ENCODE measurements around the gene CCDC167.
A peak's percentile ranks its signal among the peaks of the same experiment; 100 is the strongest.

The CCDC167 gene

DNA sequence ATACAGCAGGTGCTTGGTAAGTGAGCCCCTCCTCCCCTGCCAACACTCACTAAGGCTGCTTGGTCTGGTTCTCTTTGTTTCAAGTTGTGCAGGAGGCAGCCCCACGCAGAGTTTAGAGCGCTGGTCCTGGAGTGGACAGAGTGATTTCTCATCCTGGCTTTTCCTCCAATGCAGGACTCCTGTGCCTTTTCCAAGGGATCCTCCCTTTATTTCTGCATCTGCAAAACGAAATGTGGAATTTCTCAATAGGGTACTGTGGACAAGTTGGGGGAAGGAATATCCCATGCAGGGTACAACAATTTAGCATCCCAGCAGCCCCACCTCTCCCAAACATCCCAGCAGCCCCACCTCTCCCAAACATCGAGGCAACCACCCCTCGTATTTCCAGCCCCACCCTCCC lies 30.6 kb upstream of the CCDC167 start:
- no peak for DNase-seq (ENCODE audit: low read depth)

DNA sequence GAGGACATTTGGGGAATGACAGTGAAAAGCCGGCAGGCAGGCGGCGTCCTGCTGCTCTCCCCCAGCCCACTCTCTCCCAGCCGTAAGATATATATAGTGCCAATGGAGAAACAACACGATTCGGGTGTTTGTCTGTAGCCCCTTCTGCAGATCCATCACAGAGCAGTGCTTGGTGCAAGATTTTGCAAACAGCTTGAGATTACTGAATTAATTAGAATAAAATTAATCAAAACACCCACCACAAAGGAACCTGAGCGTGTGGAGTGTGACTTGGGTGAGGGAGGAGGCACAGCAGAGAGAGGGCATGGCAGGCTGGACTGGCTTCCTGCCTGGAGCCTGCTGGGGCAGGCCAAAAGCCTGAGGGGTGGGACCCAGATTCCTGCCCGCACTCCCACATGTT lies 28.8 kb upstream of the CCDC167 start:
- DNase-seq (ENCODE audit: low read depth), result no peak

DNA sequence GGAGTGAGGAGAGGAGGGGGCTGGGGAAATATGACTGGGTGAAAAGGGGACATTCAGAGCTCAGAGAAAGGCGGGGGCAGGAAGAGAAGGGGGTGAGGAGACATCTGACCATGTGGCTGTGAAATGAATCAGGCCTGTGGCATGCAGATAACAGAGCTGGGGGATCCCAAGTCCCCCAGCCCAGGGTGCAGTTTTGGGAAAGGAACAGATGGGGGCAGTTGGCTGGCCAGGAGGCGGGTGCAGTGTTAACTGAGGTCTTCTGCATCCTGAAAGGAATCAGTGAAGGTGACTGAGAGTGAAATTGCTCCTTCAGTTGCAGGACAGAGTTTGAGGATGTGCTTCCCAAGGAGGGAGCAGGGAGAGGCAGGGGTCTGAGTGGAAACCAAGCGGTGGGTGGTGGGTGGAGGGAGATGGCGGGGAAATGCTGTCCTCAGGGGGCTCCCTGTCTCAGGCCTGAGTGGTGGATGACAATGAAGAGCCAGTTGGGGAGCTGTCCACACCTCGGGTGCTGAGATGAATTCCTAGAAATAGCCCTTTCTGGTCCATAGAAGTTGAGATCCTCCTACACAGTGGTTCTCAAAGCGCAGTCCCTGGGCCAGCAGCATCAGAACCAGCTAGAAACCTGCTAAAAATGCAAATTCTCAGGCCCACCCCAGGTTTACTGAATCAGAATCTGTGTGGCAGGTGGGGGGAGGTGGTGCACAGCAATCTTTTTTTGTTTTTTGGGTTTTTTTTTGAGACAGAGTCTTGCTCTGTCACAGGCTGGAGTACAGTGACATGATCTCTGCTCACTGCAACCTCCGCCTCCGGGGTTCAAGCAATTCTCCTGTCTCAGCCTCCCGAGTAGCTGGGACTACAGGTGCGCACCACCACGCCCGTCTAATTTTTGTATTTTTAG lies 26.0 kb upstream of the CCDC167 start:
- no peak for DNase-seq (ENCODE audit: low read depth)

DNA sequence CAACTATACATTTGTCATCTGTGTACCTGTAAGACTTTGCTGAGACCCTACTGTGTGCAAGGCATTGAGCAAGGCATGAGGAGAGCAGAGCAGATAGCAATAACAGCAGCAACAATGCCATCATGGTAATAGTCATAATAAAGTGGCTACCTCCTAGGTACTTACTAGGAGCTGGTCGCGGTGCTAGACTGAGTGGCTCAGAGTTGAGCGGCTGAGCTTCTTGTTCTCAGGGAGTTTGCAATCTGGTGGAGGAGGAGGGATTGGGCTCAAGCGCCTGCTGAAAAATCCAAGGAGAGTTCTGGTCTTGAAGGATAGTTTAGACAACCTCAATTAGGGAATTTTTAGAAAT lies 25.3 kb upstream of the CCDC167 start:
- DNase-seq (ENCODE audit: low read depth), result no peak

DNA sequence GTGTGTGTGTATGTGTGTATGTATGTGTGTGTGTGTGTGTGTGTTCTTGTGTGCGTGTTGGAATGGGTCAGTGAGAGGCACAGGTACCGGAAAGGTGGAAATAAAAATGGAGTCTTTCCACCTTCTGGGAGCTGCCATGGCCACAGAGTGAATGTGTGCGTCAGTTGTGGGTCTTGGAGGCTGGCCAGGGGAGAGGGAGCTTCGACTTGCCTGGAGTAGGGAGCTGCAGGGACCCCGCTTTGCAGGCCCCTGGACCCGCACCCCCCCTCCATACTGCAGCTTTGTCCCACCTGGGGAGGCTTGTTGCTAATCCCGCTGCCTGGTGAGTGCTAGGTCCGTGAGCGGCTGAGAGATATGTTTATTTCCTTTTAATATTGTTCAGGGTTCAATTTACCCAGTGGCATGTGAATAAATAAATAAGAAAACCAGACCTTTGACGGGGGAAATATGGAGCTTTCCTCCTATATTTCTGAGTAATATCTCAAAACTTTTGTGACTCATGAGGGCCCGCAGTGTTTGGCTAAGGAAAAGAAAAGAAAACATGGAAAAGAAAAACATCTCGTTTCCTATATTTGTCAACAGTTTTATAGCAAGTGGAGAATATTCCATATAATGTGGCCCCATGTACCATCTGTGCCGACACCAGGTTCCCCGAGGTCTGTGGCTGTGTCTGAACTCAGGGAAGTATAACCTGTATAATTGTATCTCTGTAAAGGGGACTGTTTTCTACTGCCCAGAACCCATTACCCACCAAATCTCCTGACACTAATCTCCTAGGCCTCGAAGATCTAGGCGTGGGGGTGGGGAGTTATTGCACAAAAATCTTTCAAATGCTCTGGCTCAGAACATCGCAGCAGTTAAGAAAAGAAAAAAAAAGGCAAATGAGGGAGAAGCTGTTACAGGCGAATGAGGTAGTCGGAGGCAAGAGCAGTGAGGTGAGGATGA lies 24.6 kb upstream of the CCDC167 start:
- DNase-seq (ENCODE audit: low read depth), result no peak

DNA sequence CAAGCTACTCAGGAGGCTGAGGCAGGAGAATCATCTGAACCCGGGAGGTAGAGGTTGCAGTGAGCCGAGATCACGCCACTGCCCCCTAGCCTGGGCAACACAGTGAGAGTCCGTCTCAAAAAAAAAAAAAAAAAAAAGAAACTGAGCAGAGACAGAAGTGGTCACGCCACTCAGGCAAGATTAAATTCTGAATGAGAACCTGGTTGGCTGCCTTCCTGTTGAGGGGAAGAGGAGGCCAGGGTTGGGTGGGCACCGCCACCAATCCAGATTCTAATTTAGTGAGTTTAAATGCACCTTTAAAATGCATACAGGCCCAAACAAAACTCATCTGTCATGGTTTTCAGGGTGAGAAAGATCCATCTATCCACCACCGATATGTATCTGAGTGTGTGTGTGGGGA lies 23.7 kb upstream of the CCDC167 start:
- DNase-seq (ENCODE audit: low read depth), result no peak

DNA sequence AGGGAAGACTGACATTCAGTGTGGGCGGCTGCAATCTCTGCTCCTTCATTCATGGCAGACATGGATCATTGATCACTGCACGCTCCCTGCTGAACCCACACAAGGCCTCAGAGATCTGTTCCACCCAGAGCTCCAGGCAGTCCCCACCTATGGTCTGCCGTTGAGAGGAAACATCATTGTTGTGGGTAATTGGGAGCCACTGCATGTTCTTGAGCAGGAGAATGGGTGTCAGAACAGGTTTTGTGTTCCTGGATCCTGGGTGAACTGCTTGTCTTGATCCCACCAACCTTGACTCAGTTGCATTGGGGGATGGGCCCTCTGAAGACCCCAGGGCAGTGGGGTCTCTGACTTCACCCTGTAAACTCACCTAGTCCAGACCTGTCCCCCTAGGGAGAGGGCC lies 23.1 kb upstream of the CCDC167 start:
- no peak for DNase-seq (ENCODE audit: low read depth)

DNA sequence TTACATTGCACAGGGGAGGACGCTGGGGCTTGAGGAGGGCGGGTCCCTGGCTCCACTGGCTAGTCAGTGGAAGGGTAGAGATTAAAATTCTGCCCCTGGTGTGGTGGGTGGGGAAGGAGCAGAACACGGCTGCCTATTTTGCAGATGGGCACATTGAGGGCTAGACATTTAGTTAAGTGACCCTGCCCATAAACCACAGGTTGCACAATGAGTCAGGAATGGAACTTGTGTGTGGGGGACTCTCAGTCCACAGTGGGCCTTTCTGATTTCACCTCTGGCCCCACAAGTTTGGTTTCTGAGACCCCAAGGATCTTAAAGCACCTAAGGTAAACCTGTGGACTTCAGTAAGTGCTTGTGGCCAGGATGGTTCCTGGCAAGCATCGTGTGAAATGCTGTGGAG lies 22.0 kb upstream of the CCDC167 start:
- no peak for DNase-seq (ENCODE audit: low read depth)

DNA sequence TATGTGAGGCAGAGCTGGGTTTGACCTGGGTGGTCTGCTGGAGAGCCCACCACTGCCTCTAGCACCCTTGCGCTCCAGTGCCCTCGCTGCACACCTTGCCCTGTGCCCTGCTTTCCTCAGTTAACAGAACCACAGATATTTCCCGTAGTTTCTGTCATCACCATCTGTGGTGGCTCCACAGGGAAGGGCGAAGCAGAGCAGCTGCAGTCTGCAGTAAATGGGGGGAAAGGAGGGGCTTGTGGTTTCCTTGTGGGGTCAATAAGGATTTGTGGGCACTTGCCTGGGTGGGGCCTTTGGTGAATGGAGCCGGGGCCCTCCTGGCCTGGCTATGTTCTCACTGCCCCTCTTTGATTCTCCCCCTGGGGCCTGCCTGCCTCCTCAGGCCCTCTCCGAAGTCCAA lies 21.2 kb upstream of the CCDC167 start:
- DNase-seq (ENCODE audit: low read depth), result no peak

DNA sequence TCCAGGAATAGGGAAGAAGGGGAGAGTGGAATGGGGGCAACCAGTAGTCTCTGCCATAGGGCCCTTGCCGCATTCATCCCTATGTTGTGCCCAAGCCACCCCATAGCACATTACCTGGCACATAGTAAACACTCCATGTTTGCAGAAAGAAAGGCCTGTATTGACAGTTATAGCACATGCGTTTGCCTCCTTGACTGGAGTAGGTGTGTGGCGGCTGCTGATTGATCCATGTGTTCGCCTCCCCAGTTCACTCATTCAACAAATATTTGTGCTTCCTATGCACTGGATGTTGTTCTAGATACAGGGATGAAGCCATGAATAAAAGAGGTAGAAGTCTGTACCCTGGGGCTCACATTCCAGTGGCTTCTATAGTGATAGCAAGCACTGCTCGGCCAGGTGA lies 19.8 kb upstream of the CCDC167 start:
- no peak for DNase-seq (ENCODE audit: low read depth)

DNA sequence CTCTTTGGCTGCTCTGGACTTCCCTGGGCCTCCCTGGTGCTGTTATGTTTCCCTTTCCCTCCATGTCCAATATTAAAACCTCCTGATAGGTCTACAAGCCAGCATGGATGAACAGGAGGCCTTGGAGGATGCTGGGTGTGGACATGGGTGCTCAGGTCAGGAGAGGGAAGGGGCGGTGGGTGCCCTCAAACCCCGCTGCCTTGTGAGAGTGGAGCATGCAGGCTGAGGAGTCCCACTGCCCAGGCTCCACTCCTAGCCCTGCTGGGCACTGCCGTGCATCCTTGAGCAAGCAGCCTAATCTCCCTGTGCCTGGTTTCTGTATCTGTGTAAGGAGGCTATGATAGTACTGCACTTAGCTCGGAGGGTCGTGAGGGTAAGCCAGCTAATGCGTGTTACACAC lies 18.4 kb upstream of the CCDC167 start:
- DNase-seq (ENCODE audit: low read depth), result no peak

DNA sequence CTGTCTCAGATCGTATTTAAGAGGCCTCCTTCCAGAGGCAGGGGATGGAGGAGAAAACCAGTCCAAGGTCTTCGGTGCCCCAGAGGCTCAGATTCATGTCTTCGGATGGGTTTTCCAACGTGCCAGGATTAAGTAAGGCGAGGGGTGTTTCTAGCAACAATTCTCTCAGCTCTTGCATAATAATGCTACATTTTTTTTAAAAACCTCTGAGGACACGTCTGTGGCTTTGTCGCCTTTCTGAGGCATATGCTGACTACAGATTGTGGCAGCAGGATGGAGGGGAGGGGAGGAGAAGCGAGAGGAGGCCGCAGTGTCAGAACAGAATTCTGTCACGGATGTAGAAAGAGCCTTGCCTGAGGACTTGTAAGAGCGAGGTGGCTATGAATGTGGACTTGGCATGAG lies 17.7 kb upstream of the CCDC167 start:
- DNase-seq (ENCODE audit: low read depth), result peak; percentile 69

DNA sequence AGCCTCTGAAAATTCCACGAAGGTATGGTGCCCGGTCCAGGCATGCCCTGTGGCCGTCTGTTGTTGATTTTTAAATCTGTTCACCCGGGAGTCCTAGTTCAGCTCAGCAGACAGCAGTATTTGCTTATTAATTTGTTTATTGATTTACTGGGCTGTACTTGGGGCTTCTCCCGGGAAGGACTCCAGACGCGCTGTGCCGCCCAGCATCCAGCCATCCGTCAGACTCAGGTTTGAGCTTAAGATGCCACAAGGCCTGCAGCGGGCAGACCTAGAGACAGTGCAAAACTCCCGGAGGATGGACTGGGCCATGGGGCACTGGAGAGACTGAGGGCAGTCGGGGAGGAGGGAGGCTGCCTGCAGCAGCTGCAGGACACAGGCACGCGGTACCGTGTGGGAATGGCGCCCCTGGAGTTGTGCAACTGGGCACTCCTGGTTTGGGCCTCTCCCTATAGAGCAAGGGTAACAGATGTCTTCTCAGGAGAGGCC lies 17.3 kb upstream of the CCDC167 start:
- DNase-seq (ENCODE audit: low read depth), result no peak

DNA sequence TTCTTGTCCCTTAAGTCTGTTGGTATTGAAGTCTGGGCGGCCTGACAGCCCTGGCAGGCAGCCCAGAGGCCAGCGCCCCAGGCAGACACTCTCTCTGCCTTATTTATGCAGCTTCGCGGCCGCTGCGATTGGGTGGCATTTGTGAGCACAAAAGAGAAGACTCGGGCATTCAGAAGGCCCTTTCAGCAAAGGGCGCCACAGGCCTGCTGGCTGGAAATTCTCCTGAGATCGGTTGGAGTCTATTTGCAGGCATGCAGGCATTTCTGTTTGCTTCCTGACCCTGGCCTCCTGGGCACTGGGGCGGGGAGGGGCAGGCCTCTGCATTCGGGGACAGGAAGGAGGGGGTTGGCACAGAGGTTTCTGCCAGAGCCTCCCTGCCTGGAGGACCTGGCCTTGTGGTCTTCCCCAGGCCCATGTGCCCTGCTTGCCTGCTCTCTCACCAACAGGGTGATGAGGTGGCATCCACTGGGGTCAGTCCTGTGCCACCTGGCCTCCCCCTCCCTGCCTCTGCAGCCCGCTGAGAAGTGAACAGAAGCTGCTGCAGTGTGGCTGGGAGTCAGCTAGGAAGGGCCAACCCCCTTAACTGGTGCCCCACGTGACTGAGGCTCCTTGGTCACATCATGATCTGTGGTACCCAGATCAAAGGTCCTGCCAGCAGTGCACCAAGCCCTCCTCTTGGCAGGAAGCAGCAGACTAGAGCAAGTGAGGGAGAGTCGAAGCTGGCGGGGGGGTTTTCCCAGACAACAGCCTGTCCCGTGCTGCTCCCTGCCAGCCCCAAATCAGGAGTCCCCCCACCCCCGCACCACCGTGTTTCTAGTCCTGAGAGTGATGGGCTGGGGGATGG lies 16.6 kb upstream of the CCDC167 start:
- DNase-seq (ENCODE audit: low read depth), result peak; percentile 87

DNA sequence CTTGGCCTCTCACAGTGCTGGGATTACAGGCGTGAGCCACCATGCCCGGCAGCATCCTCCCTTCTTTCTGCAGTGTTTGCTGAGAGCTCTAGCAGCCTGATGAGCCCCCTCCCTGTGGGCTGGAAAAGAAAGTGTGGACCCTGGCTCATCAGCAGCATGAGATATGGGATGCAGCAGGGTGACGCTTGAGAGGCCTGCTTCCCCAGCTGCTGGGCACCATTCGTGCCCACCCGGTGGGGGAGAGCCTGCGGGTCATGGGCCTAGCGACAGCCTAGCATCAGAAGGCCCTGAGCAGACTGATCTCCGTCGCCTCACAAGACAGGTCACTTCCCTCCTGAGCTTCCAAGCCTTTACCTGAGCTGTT lies 16.0 kb upstream of the CCDC167 start:
- no peak for DNase-seq (ENCODE audit: low read depth)

DNA sequence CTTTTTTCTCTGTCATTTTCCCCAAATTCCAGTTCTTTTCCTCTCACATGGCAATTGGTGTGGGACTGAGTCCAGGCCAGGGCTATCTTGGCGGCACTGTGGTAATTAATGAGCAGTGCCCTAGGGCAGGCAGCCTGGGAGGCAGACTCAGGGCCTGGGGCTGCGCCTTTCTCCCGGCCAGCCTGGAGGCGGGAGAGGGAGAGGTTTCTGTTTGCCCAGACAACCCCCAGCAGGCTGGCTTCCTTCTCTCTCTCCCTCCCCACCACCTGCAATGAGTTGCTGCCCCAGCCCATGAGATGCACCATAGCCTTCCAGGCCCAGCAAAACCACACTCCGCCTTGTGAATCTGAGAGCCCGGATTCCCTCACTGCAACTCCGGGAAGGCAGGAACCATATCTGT lies 15.1 kb upstream of the CCDC167 start:
- DNase-seq (ENCODE audit: low read depth), result no peak

DNA sequence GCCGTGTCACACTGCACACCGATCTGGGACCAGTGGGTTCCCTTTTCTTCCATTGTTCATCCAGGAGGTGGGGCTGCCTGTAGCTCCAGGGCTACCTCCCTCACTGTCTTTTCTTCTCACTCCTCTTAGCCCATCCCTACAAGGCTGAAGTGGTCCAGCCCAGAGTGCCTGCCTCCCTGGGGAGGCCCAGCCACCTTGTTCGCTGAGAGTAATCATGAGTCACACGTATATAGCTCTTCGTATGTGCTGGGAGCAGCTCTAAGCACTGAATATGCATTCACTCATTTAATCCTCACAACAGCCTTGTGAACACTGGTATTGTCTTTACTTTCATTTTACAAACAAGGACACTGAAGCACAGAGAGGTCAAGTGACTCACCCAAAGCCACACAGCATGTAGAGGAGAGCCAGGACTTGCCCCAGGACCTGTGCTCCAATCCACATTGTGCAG lies 14.7 kb upstream of the CCDC167 start:
- DNase-seq (ENCODE audit: low read depth), result no peak

DNA sequence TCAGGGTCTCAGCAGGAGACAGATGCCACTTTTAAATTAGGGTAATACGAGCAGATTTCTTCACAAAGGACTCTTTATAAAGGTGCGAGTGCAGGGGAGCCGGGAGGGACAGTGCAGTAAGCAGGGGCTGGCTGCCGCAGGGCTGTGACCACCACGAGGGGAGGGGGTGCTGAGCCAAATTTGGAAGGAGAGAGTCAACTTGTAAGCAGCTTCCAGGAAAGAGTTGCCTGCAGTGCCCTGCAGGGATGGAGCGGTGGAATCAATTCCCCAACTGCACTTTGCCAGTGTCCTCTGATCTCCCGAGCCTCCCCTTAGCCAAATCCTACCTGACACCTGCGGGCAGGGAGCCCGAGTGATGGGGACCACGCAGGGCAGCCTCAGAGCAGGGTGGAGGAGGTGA lies 13.9 kb upstream of the CCDC167 start:
- no peak for DNase-seq (ENCODE audit: low read depth)

DNA sequence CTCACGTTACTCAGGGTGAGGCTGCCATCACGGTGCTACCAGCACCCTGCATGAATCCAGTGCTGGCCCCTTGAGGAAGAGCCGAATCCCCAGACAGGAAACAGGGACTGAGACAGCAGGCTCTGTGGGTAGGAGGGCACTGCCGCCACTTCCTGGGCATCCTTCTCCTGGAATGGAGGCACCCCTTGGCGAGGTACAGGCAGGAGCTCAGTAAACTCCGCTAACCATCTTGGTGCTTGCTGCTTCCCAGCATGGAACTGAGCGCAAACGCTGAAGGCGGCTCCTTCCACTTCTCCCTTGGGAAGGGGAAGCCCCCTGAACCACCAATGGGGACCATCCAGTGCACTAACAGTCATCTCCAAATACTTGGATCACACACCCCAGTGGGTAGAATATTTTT lies 13.5 kb upstream of the CCDC167 start:
- DNase-seq (ENCODE audit: low read depth), result no peak

DNA sequence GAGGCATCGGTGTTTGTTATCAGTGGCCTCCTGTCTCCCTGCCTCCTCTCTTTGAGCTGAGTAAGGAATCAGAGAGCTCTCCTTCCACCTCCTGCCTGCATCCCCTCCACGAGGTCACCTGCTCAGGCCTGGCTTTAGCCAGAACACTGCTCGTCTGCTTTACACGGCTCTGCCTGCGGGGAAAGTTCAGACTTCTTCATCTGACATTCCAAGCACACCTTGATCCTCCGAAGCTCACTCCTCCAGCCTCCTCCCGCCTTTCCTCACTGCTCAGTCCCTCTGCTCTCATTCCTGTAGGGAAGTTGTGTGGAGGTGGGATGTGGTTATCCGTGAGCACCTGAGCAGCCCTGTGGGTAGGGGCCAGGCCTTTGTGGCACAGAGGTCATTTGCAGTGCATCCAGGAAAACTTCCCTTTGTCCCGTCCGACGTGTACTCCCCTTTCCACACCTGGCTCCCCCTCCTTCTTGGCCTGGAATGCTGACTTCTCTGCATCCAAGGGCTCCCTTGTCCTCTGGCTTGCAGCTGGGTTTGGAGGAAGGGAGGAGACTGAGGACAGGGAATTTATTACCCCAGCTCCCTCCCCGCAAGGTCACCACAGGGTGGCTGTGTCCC lies 12.8 kb upstream of the CCDC167 start:
- DNase-seq (ENCODE audit: low read depth), result no peak

DNA sequence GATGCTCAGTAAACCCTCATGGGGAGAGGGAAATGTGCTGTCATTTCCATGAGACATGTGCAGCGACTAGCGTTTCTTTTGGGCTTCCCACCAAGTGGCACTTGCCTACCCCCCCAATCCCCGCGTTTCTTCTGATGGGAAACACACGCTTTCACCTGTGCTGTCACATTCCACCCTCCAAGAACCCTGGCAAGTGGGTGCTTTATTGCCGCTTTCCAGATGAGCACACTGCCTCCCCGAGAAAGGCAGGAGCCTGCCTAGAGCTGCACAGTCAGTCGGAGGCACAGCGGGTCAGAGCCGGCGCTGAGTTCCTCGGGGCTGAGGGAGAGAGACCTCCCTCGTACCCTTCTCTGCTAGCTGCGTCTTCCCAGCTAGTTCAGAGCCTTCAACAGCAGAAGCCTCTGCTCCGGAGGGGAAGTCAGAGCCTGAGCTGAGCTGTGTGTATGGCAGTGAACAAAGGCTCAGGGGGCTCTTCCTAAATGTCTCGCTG lies 12.3 kb upstream of the CCDC167 start:
- no peak for DNase-seq (ENCODE audit: low read depth)

DNA sequence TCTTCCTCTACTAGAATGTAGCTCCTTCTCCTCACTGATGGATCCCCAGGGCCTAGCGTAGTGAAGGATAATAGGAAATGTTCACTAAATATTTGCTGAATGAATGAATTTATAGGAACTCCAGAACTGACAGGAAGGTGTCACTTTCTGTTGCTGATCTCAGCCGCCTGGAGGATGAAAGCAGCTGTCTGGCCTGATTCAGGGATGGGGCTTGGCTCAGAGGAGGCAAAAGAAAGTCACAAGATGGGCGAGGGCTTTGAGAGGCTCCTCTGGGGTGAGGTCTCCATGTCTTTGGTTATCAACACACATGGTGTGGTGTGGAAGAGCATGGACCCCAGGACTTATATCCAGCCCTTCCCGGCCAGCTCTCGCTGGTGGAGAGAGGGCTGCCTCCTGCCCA lies 11.5 kb upstream of the CCDC167 start:
- no peak for DNase-seq (ENCODE audit: low read depth)

Measured in activated gamma-delta T cell treated with anti-CD3 and anti-CD28 coated beads, Interleukin-2, amount 50 U/mL, for 16 hours (primary cell).